GM23248 (cell line): ENCODE data around the gene SLC22A5.

ENCODE experiments used
- EZH2 ChIP-seq: fragments of 200-600 bp; sonication (generic); IDR thresholded peaks from 2 replicates; pipeline ENCODE4 v1.6.1; 2018; ENCODE audit warnings: antibody characterized with exemption, mild to moderate bottlenecking; ENCODE audit not compliant: insufficient read depth, poor library complexity, severe bottlenecking
- EZH2phosphoT487 ChIP-seq: fragments of 200-600 bp; sonication (generic); IDR thresholded peaks from 2 replicates; pipeline ENCODE4 v1.6.1; 2018; ENCODE audit warnings: antibody characterized with exemption, moderate library complexity, mild to moderate bottlenecking, low read depth; ENCODE audit not compliant: insufficient read depth

GRCh38 chr5:132354381-132355139 lies 14.9 kb upstream of the SLC22A5 start:
- TF ChIP-seq EZH2, result no peak
- TF ChIP-seq EZH2phosphoT487, result no peak
